Mesodermal cell (in vitro differentiated cells): ENCODE results near the gene SCARB1.
"Not testable (repeated sequence)": the region's sequence is repeated elsewhere in the genome, so short reads cannot be mapped to it uniquely, and the experiment has no call there.

Experiments used
- H3K27ac ChIP-seq: 2 replicates; pipeline ENCODE4 v1.7.0; 2013; ENCODE audit warnings: mild to moderate bottlenecking, low read depth, low read length, moderate library complexity; ENCODE audit not compliant: severe bottlenecking
- H3K36me3 ChIP-seq: 2 replicates; pipeline ENCODE4 v1.7.1; 2013; ENCODE audit warnings: mild to moderate bottlenecking, low read length, moderate library complexity; ENCODE audit not compliant: control insufficient read depth, insufficient read depth
- H3K4me1 ChIP-seq: one replicate; pipeline ENCODE4 v1.7.1; 2013; ENCODE audit warnings: mild to moderate bottlenecking, low read length; ENCODE audit not compliant: insufficient read depth, control insufficient read depth, poor library complexity, severe bottlenecking
- H3K4me3 ChIP-seq: 2 replicates; pipeline ENCODE4 v1.7.0; 2013; ENCODE audit warnings: low read length, control low read depth, mild to moderate bottlenecking; ENCODE audit not compliant: insufficient read depth, poor library complexity, severe bottlenecking; ENCODE audit errors: extremely low read depth
- H3K9me3 ChIP-seq: 2 replicates; pipeline ENCODE4 v1.7.1; 2013; ENCODE audit warnings: mild to moderate bottlenecking, low read length, moderate library complexity; ENCODE audit not compliant: control insufficient read depth
- WGBS, 2 experiments: methylation state at CpG; one replicate each; pipeline ENCODE4 v1.1.5; 2013; ENCODE audit warnings: missing lambda C conversion rate in 2 of 2; ENCODE audit not compliant: insufficient coverage in 2 of 2; 5-methylcytosine and 5-hydroxymethylcytosine counted together

SCARB1 gene

GRCh38 chr12:124900345-124900795, 36.7 kb upstream of the SCARB1 start:
- not testable (repeated sequence) for H3K36me3 ChIP-seq, H3K27ac ChIP-seq, H3K4me3 ChIP-seq, H3K9me3 ChIP-seq, H3K4me1 ChIP-seq
- WGBS, 2 experiments, result 90 to 91% methylated on average over 2 to 6 of the region's 8 CpGs

DNA sequence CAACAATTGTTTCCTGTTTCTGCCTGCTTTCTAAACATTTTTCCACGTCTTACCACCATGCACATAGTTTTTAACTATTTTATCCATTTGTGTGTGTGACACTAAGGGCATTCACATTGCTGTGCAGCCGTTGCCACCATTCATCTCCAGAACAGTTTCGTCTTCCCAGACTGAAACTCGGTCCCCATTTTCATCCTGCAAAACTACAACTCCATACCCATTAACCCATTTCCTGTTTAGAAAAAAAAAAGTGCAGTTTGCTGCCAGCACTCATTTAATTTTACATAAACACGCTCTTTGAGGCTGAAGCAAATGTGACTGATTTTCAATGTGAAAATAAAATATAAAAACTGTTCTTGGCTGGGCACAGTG, 35.2 kb upstream of the SCARB1 start:
- 81 to 87% methylated on average over 3 to 4 of the region's 5 CpGs for WGBS, 2 experiments
- no peak overlapping the region for H3K4me3 ChIP-seq
- no peaks in the 10 kb centered on the region for H3K4me1 ChIP-seq
- H3K36me3 ChIP-seq, result no peaks in the 10 kb centered on the region
- H3K27ac ChIP-seq, result no peak overlapping the region
- peaks cover 4% of the 10 kb centered on the region for H3K9me3 ChIP-seq

DNA sequence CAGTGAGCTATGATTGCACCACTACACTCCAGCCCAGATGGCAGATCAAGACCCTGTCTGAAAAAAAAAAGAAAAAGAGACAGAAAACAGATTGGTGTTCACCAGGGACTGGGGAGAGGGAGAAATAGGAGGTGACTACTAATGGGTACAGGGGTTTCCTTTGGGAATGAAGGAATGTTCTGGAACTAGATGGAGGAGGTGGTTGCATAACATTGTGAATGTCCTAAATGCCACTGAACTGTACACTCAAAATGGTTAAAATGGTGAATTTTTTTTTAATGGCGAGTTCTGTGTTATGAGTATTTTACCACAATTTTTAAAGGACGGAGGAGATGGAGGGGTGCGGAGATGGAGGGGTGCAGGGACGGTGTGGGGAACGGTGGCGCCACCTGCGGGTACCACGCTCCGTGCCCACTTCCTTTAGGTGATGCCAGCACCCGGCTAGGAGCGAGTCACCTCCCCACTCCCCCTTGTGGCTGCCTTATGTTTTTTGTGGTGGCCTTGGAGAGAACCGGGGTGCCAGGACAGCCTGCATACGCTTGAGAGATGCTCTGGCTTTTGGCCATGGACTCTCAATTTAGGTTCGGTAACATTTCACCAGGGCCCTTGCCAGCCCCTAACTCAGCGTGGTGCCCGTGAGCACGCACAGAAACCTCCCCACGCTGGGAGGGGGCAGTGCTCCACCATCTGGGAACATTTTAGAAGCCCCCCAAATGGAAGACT, 34.7 kb upstream of the SCARB1 start:
- no peak overlapping the region for H3K4me3 ChIP-seq
- no peak overlapping the region for H3K27ac ChIP-seq
- no peaks in the 10 kb centered on the region for H3K4me1 ChIP-seq
- peaks cover 4% of the 10 kb centered on the region for H3K9me3 ChIP-seq
- 63 to 66% methylated on average over 11 to 17 of the region's 18 CpGs for WGBS, 2 experiments
- no peaks in the 10 kb centered on the region for H3K36me3 ChIP-seq

- 80 to 91% methylated on average over 1 to 5 of the region's 5 CpGs for WGBS, 2 experiments
- H3K9me3 ChIP-seq, result peaks cover 4% of the 10 kb centered on the region
- no peak overlapping the region for H3K4me3 ChIP-seq
- no peak overlapping the region for H3K27ac ChIP-seq
- H3K4me1 ChIP-seq, result no peaks in the 10 kb centered on the region
- H3K36me3 ChIP-seq, result no peaks in the 10 kb centered on the region
These were observed 32.8 kb upstream of the SCARB1 start for GRCh38 chr12:124896461-124896860.

GRCh38 chr12:124893792-124894516, 30.3 kb upstream of the SCARB1 start:
- H3K4me3 ChIP-seq, result no peak overlapping the region
- 86 to 93% methylated on average over 4 to 7 of the region's 9 CpGs for WGBS, 2 experiments

GRCh38 chr12:124888260-124888659, 24.6 kb upstream of the SCARB1 start:
- no peak overlapping the region for H3K27ac ChIP-seq
- no peaks in the 10 kb centered on the region for H3K36me3 ChIP-seq
- peaks cover 7% of the 10 kb centered on the region for H3K4me1 ChIP-seq
- no peak overlapping the region for H3K4me3 ChIP-seq
- 79 to 80% methylated on average over 1 to 2 of the region's 2 CpGs for WGBS, 2 experiments
- no peaks in the 10 kb centered on the region for H3K9me3 ChIP-seq

More at GRCh38 chr12:124893792-124894516, 30.3 kb upstream of the SCARB1 start:
- Histone ChIP-seq H3K4me1 (no peaks in the 10 kb centered on the region), H3K36me3 (no peaks in the 10 kb centered on the region), H3K9me3 (peaks cover 4% of the 10 kb centered on the region), H3K27ac (no peak overlapping the region)

GRCh38 chr12:124887766-124888165, 24.1 kb upstream of the SCARB1 start:
- not testable (repeated sequence) for H3K4me1 ChIP-seq, H3K9me3 ChIP-seq, H3K36me3 ChIP-seq, H3K27ac ChIP-seq, H3K4me3 ChIP-seq
- 90 to 92% methylated on average over 9 of the region's 9 CpGs for WGBS, 2 experiments

- no peak overlapping the region for H3K27ac ChIP-seq
- H3K4me1 ChIP-seq, result peaks cover 10% of the 10 kb centered on the region
- H3K4me3 ChIP-seq, result no peak overlapping the region
- H3K36me3 ChIP-seq, result no peaks in the 10 kb centered on the region
- WGBS, 2 experiments, result 60 to 66% methylated on average over 10 to 13 of the region's 15 CpGs
- H3K9me3 ChIP-seq, result no peaks in the 10 kb centered on the region
These were observed 21.1 kb upstream of the SCARB1 start for GRCh38 chr12:124884587-124885438.

GRCh38 chr12:124883263-124884130, 19.8 kb upstream of the SCARB1 start:
- WGBS, 2 experiments, result 52 to 70% methylated on average over 6 of the region's 10 CpGs
- peaks cover 10% of the 10 kb centered on the region for H3K4me1 ChIP-seq
- no peak overlapping the region for H3K4me3 ChIP-seq
- H3K36me3 ChIP-seq, result no peaks in the 10 kb centered on the region
- no peak overlapping the region for H3K27ac ChIP-seq
- no peaks in the 10 kb centered on the region for H3K9me3 ChIP-seq

DNA sequence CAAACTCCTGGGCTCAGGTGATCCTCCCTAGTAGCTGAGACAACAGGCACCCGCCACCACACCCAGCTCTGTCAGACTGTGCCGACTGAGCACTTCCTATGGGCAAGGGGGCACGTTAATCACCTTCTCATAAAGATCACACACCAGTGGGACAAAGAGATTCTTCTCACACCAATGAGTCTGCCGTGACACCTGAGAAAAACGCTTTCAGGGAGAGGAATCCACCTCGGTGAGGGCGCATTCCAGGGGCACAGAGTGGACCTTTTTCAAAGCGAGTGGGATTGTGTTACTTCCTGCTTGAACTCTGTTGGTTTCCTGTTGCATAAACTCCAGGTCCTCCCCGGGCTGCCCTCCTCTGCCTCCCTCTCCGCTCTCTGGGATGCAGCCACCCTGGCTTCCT, 17.5 kb upstream of the SCARB1 start:
- H3K9me3 ChIP-seq, result no peaks in the 10 kb centered on the region
- H3K36me3 ChIP-seq, result no peaks in the 10 kb centered on the region
- H3K27ac ChIP-seq, result no peak overlapping the region
- 75 to 78% methylated on average over 8 to 9 of the region's 10 CpGs for WGBS, 2 experiments
- H3K4me1 ChIP-seq, result peaks cover 10% of the 10 kb centered on the region
- no peak overlapping the region for H3K4me3 ChIP-seq
